Caco-2 (cell line): ENCODE data around the gene KDF1. TPM values are rescaled to one million over a fixed set of nuclear protein-coding genes. Genes with fewer than 3 reads are reported as not detected.

Experiments used
- BruUV-seq: library from RNA; stranded (reverse); fragments of 400-500 nt; replicated peaks from 2 replicates; lab custom pipeline; 2021; lab: Mats Ljungman, UMichigan
- CTCF ChIA-PET: fragments of 300-600 bp; sonication (Branson Sonifier 250); formaldehyde crosslinking; loops from one replicate; lab custom pipeline; 2022; ENCODE audit warnings: antibody characterized with exemption; lab: Charles Lee
- POLR2A ChIA-PET: fragments of 300-600 bp; sonication (Branson Sonifier 250); formaldehyde crosslinking; loops from one replicate; lab custom pipeline; 2022; ENCODE audit warnings: antibody characterized with exemption; lab: Charles Lee
- DNase-seq, 2 experiments: peaks; one replicate each; pipeline versions ENCODE4 v3.0.0 to v3.0.0-alpha.2; 2020 to 2022
- H3K27me3 ChIP-seq: replicated peaks from 2 replicates; pipeline ENCODE4 v1.6.0; 2011; ENCODE audit warnings: low read length; ENCODE audit not compliant: control insufficient read depth, insufficient read depth
- H3K36me3 ChIP-seq: 2 replicates; pipeline ENCODE4 v1.5.1; 2011; ENCODE audit warnings: low read length; ENCODE audit not compliant: control insufficient read depth, insufficient read depth
- H3K4me1 ChIP-seq: fragments of 250-450 bp; sonication (Bioruptor Pico); 2 replicates; pipeline ENCODE4 v1.5.1; 2020; ENCODE audit warnings: mild to moderate bottlenecking
- H3K4me3 ChIP-seq: 2 replicates; pipeline ENCODE4 v1.5.1; 2011; ENCODE audit warnings: low read depth, mild to moderate bottlenecking, control low read depth, low read length
- H3K9me3 ChIP-seq: fragments of 250-450 bp; sonication (Bioruptor Pico); 2 replicates; pipeline ENCODE4 v1.5.1; 2020; ENCODE audit warnings: mild to moderate bottlenecking, moderate library complexity
- H3K27ac Mint-ChIP-seq: one replicate; pipeline ENCODE4 v1.8.0; 2022; ENCODE audit warnings: mixed read lengths; ENCODE audit not compliant: unreplicated experiment
- H3K27me3 Mint-ChIP-seq: one replicate; pipeline ENCODE4 v1.8.0; 2022; ENCODE audit warnings: mixed read lengths; ENCODE audit not compliant: insufficient read depth, unreplicated experiment
- H3K36me3 Mint-ChIP-seq: one replicate; pipeline ENCODE4 v1.8.0; 2022; ENCODE audit warnings: mild to moderate bottlenecking, mixed read lengths; ENCODE audit not compliant: insufficient read depth, unreplicated experiment
- H3K4me1 Mint-ChIP-seq: one replicate; pipeline ENCODE4 v1.8.0; 2022; ENCODE audit warnings: low read depth, mixed read lengths; ENCODE audit not compliant: unreplicated experiment
- H3K4me3 Mint-ChIP-seq: one replicate; pipeline ENCODE4 v1.8.0; 2022; ENCODE audit warnings: mild to moderate bottlenecking, moderate library complexity, mixed read lengths; ENCODE audit not compliant: unreplicated experiment
- H3K9me3 Mint-ChIP-seq: one replicate; pipeline ENCODE4 v1.8.0; 2022; ENCODE audit warnings: mixed read lengths; ENCODE audit not compliant: unreplicated experiment
- intact Hi-C: fragments of 100-400 bp; cut with micrococcal nuclease; formaldehyde crosslinking; loops from one replicate; pipeline ENCODE4 v1.10.0; 2022; ENCODE audit not compliant: unreplicated experiment
- total RNA-seq: library from RNA; stranded (reverse); gene quantifications from 2 replicates; pipeline ENCODE4 v1.2.3, GENCODE V29; 2022
- TF ChIP-seq, protein P1 (sequence below), 2 experiments: fragments of 200-600 bp in 1 of 2; IDR thresholded peaks; 1 replicate in 1 of 2; 2 replicates in 1 of 2; pipeline versions ENCODE4 v1.5.1 to v1.8.0; 2011 to 2022; ENCODE audit warnings: antibody characterized with exemption in 1 of 2, control low read depth in 1 of 2, inconsistent platforms in 1 of 2, low read depth in 1 of 2, low read length in 1 of 2, mild to moderate bottlenecking in 1 of 2, moderate library complexity in 1 of 2; ENCODE audit not compliant: insufficient read depth in 1 of 2, severe bottlenecking in 1 of 2, unreplicated experiment in 1 of 2

KDF1 gene
- total RNA-seq, 1 experiment from 2014 or later, result 14.1 TPM

DNA sequence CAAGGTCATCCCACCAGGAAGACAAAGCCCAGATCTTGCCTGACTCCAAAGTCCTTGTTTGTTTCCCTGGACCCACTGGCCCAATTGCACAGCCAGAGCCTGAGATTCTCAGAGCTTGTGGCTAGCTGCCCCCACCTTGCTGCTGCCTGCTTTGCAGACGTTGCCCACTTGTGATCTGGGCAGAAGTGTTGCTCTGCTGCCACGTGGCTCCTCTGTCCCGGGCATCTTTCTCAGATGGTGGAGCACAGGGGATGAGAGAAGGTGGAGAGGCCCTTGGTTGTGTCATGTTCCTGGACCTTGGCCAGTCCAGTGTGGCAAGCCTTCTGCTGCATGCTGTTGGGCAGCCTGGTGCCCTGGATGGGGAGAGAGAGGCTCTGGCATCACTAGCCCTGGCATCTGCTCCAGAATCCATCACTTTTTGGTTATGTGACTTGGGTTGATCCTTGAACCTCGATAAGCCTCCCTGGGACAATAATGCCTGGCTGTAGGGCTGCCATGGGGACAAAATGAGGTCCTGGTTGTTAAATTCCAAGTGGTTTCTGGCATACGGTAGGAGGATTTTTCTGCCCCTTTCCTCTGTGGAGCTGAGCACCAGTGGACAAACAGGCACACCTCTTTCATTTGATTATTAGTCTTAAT lies 44.9 kb downstream of the KDF1 start:
- peaks cover 34% of the 10 kb centered on the region for H3K4me1 ChIP-seq
- no peaks in the 10 kb centered on the region for H3K27me3 ChIP-seq
- Mint-ChIP-seq H3K27ac (no peak overlapping the region), H3K4me1 (peaks cover 8% of the 10 kb centered on the region), H3K4me3 (no peak overlapping the region), H3K36me3 (no peaks in the 10 kb centered on the region), H3K27me3 (no peaks in the 10 kb centered on the region), H3K9me3 (no peaks in the 10 kb centered on the region)
- H3K4me3 ChIP-seq, result no peak overlapping the region
- ChIA-PET POLR2A (interaction anchor here (1.3 kb wide), 1 partner anchor 50 kb away, joined by 6 read pairs; no protein-coding TSS in a partner anchor), CTCF (no interaction called here)
- BruUV-seq, result no TSS peak
- intact Hi-C loops, result no loop called here
- H3K9me3 ChIP-seq, result no peaks in the 10 kb centered on the region
- H3K36me3 ChIP-seq, result no peaks in the 10 kb centered on the region; the same call in 1 of the 2 replicates
- DNase-seq, result no peak
- TF ChIP-seq, protein P1, sequence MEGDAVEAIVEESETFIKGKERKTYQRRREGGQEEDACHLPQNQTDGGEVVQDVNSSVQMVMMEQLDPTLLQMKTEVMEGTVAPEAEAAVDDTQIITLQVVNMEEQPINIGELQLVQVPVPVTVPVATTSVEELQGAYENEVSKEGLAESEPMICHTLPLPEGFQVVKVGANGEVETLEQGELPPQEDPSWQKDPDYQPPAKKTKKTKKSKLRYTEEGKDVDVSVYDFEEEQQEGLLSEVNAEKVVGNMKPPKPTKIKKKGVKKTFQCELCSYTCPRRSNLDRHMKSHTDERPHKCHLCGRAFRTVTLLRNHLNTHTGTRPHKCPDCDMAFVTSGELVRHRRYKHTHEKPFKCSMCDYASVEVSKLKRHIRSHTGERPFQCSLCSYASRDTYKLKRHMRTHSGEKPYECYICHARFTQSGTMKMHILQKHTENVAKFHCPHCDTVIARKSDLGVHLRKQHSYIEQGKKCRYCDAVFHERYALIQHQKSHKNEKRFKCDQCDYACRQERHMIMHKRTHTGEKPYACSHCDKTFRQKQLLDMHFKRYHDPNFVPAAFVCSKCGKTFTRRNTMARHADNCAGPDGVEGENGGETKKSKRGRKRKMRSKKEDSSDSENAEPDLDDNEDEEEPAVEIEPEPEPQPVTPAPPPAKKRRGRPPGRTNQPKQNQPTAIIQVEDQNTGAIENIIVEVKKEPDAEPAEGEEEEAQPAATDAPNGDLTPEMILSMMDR (IDR thresholded peaks at IDR 0.05; ENCODE audit: insufficient read depth in 1 of 2, low read depth in 1 of 2, low read length in 1 of 2, severe bottlenecking in 1 of 2, unreplicated experiment in 1 of 2), result no peak

DNA sequence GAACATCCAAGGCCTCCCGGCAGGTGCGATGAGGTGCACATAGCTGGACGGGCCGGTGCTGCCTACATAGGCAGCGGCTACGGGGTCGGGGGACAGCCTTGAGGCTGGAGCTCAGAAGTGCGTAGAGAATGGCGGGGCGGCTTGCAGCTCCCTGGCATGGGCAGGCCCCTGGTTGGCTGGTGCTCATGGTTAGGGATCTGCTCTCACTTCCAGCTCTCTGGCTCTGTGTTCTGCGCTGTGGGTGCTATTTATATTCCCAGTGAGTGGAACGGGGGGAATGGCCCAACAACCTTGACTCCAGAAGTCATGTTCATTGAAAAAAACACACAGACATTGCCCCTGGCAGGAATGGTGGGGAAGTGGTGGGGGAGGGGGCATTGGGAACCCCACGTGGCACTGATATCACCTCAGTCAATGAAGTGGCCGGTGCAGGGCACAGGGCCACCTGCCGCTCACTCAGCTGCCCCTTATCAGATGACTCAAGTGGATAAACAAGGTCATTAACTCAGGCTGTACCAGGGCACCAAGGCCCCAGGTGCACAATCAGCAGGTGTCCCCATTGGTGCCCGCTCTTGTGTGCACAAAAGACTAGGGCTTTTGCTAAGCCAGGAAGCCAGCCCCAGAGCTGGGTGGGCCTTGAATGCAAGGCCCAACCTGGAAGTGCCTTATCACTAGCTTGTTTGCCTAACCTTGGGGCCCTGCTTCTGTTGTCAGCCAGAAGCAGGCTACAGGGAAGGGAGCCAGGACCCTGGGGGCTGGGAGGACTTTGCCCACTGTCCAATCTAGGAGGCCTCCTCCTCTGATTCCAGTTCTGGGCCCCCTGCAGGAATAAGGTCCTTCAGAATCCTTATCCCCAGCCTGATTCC lies 46.3 kb downstream of the KDF1 start, which contains the start of gene NR0B2:
Gene NR0B2 (minus strand): TSS at position 222 of the 866 bp plus-strand sequence. CDS start 35 bp downstream, at position 187.
- ChIA-PET POLR2A (interaction anchor here (0.6 to 1.3 kb wide), 7 partner anchors 14 to 227 kb away, joined by 3 to 21 read pairs (median 3); partner anchors contain the start of genes GPATCH3, GPN2 and TRNP1), CTCF (interaction anchor here (0.7 to 1.3 kb wide), 7 partner anchors 10 to 419 kb away, joined by 3 to 9 read pairs (median 3); partner anchors contain the start of genes GPATCH3 and GPN2)
- Mint-ChIP-seq H3K4me1 (peaks cover 15% of the 10 kb centered on the region), H3K9me3 (no peaks in the 10 kb centered on the region), H3K27me3 (no peaks in the 10 kb centered on the region), H3K4me3 (no peak within 1 kb of the TSS), H3K36me3 (no peaks in the 10 kb centered on the region), H3K27ac (peak within 1 kb of the TSS; percentile 25)
- Histone ChIP-seq H3K4me1 (peaks cover 37% of the 10 kb centered on the region), H3K9me3 (no peaks in the 10 kb centered on the region), H3K36me3 (no peaks in the 10 kb centered on the region; the same call in 1 of the 2 replicates), H3K27me3 (no peaks in the 10 kb centered on the region), H3K4me3 (no peak within 1 kb of the TSS)
- peak; percentile 83 to 93 for DNase-seq
- BruUV-seq, result no TSS peak
- intact Hi-C loops, result loop anchor here (1.0 kb wide), 2 partner anchors 14 to 24 kb away; partner anchors contain the start of genes GPATCH3 and GPN2
- TF ChIP-seq, protein P1 (IDR thresholded peaks at IDR 0.05; ENCODE audit: insufficient read depth in 1 of 2, low read depth in 1 of 2, low read length in 1 of 2, severe bottlenecking in 1 of 2, unreplicated experiment in 1 of 2), result no peak

DNA sequence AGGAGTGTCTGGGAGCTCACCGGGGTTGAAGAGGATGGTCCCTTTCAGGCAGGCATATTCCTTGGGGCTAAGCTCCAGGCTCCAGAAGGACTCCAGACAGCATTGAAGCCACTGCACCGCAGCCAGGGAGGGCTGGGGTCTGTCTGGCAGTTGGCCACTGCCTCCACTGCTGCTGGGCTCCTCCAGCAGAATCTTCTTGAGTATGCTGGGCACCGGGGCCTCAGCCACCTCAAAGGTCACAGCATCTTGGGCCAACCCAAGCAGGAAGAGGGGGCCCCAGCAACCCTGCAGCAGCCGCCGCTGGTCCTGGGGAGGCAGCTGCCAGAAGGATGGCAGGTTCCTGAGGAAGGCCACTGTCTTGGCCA lies 46.9 kb downstream of the KDF1 start:
- Histone ChIP-seq H3K27me3 (no peaks in the 10 kb centered on the region), H3K4me1 (peaks cover 37% of the 10 kb centered on the region), H3K4me3 (no peak overlapping the region), H3K36me3 (no peaks in the 10 kb centered on the region; the same call in 1 of the 2 replicates), H3K9me3 (no peaks in the 10 kb centered on the region)
- Mint-ChIP-seq H3K4me3 (no peak overlapping the region), H3K4me1 (peaks cover 15% of the 10 kb centered on the region), H3K36me3 (no peaks in the 10 kb centered on the region), H3K9me3 (no peaks in the 10 kb centered on the region), H3K27me3 (no peaks in the 10 kb centered on the region), H3K27ac (no peak overlapping the region)
- TF ChIP-seq, protein P1 (IDR thresholded peaks at IDR 0.05; ENCODE audit: insufficient read depth in 1 of 2, low read depth in 1 of 2, low read length in 1 of 2, severe bottlenecking in 1 of 2, unreplicated experiment in 1 of 2), result no peak
- no TSS peak for BruUV-seq
- ChIA-PET CTCF (interaction anchor here (0.7 to 1.3 kb wide), 3 partner anchors 9 to 23 kb away, joined by 3 to 9 read pairs (median 6); partner anchors contain the start of genes GPATCH3 and GPN2), POLR2A (interaction anchor here (1.2 to 1.3 kb wide), 2 partner anchors 13 to 23 kb away, joined by 4 to 21 read pairs; partner anchors contain the start of genes GPATCH3 and GPN2)
- no peak for DNase-seq
- intact Hi-C loops, result no loop called here
